H1 (cell line): ENCODE results near the gene ZNF691.

Experiments used
- CTCF ChIP-seq, 3 experiments: IDR thresholded peaks; 1 replicate in 2 of 3; 2 replicates in 1 of 3; pipeline versions ENCODE4 v1.5.1 to v1.6.1; 2011; ENCODE audit warnings: low read length in 3 of 3, mild to moderate bottlenecking in 3 of 3, inconsistent platforms in 2 of 3, low read depth in 1 of 3, moderate library complexity in 1 of 3; ENCODE audit not compliant: insufficient read depth in 1 of 3; ENCODE audit errors: control extremely low read depth in 1 of 3
- EZH2 ChIP-seq: fragments of 200-600 bp; sonication (generic); IDR thresholded peaks from 2 replicates; pipeline ENCODE4 v1.7.1; 2012; ENCODE audit warnings: low read depth, mild to moderate bottlenecking, moderate library complexity, low read length, inconsistent platforms; ENCODE audit not compliant: severe bottlenecking
- POLR2A ChIP-seq, 2 experiments: IDR thresholded peaks; 1 replicate in 1 of 2; 2 replicates in 1 of 2; pipeline ENCODE4 v1.6.1; 2011; ENCODE audit warnings: low read depth in 2 of 2, low read length in 2 of 2, mild to moderate bottlenecking in 2 of 2; ENCODE audit errors: control extremely low read depth in 1 of 2
- SIRT6 ChIP-seq: IDR thresholded peaks from one replicate; pipeline ENCODE4 v1.7.1; 2012; ENCODE audit warnings: low read length, inconsistent platforms
- SP2 ChIP-seq: IDR thresholded peaks from 2 replicates; pipeline ENCODE4 v1.6.1; 2012; ENCODE audit warnings: mild to moderate bottlenecking, low read length, inconsistent platforms

DNA sequence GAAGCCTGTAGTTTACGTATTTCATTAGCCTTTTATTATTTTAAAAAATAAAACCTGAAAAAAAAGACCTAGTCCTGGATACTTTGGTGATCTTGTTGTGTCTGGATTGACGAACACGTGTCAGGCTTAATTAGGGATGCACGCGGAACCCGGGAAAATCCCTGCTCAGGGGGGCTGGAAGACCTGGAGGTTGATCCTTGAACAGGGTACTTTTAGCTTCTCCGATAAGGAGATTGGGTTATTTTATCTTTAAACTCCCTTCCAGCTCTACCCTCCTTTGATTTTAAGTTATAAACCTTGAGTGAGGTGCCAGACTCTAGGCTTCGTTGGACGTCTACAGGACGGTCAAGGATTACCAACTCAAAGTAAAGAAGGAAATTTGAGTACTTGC, 552 bp upstream of the ZNF691 start:
- no peak for TF ChIP-seq SIRT6
- TF ChIP-seq CTCF (IDR thresholded peaks at IDR 0.05; ENCODE audit: control extremely low read depth in 1 of 3, insufficient read depth in 1 of 3, low read depth in 1 of 3, low read length in 3 of 3) = no peak
- no peak for TF ChIP-seq EZH2
- no peak for TF ChIP-seq POLR2A (IDR thresholded peaks at IDR 0.05; ENCODE audit: control extremely low read depth in 1 of 2, low read depth in 2 of 2, low read length in 2 of 2)
- no peak for TF ChIP-seq SP2
